Endothelial cell of umbilical vein (primary cell): ENCODE measurements around the gene PRMT9. TPM values are rescaled to one million over a fixed set of nuclear protein-coding genes. Genes with fewer than 3 reads are reported as not detected.

Experiments
- BruUV-seq: library from RNA; stranded (reverse); fragments of 400-500 nt; replicated peaks from 2 replicates; lab custom pipeline; 2021; lab: Mats Ljungman, UMichigan
- CTCF ChIA-PET: fragments of 300-600, 350-600 bp; sonication (Branson Sonifier 250); formaldehyde crosslinking; loops from one replicate; lab custom pipeline; 2021; ENCODE audit warnings: antibody characterized with exemption, inconsistent platforms; lab: Charles Lee
- POLR2A ChIA-PET: fragments of 300-600, 350-600 bp; sonication (Branson Sonifier 250); formaldehyde crosslinking; loops from one replicate; lab custom pipeline; 2021; ENCODE audit warnings: antibody characterized with exemption, inconsistent platforms; lab: Charles Lee
- DNase-seq: peaks from one replicate; pipeline ENCODE4 v3.0.0-alpha.2; 2011; ENCODE audit warnings: low read depth, low spot score
- FAIRE-seq: peaks from 2 replicates; lab custom pipeline; 2011; peaks lifted over from hg19 to GRCh38; lab: Jason Lieb, UNC
- H2AFZ ChIP-seq: 2 replicates; pipeline ENCODE4 v1.6.0; 2012; ENCODE audit warnings: low read depth, low read length, control low read depth, inconsistent platforms
- H3K27ac ChIP-seq: 2 replicates; pipeline ENCODE4 v1.5.1; 2011; ENCODE audit warnings: low read depth, mild to moderate bottlenecking, control low read depth, low read length, moderate library complexity; ENCODE audit not compliant: insufficient read depth
- H3K27me3 ChIP-seq, 2 experiments: 2 replicates each; pipeline versions ENCODE4 v1.6.0 to v1.6.1; 2011; ENCODE audit warnings: low read length in 2 of 2, mixed read lengths in 1 of 2; ENCODE audit not compliant: control insufficient read depth in 2 of 2, insufficient read depth in 2 of 2
- H3K36me3 ChIP-seq, 2 experiments: 2 replicates in 1 of 2; 3 replicates in 1 of 2; pipeline ENCODE4 v1.5.1; 2011; ENCODE audit warnings: low read length in 2 of 2, mild to moderate bottlenecking in 1 of 2, moderate library complexity in 1 of 2; ENCODE audit not compliant: control insufficient read depth in 2 of 2, insufficient read depth in 2 of 2; ENCODE audit errors: extremely low read depth in 1 of 2
- H3K4me1 ChIP-seq: 3 replicates; pipeline ENCODE4 v1.5.1; 2011; ENCODE audit warnings: mild to moderate bottlenecking, low read length; ENCODE audit not compliant: control insufficient read depth, insufficient read depth; ENCODE audit errors: extremely low read depth
- H3K4me2 ChIP-seq: 2 replicates; pipeline ENCODE4 v1.6.1; 2011; ENCODE audit warnings: low read length, control low read depth, mixed read lengths; ENCODE audit not compliant: insufficient read depth
- H3K4me3 ChIP-seq, 3 experiments: fragments of 200-600 bp in 1 of 3; sonication (generic), shearing (Covaris generic) in 1 of 3; replicated peaks in 1 of 3; 2 replicates each; pipeline ENCODE4 v1.5.1; 2011 to 2016; ENCODE audit warnings: control low read depth in 3 of 3, low read length in 3 of 3, mild to moderate bottlenecking in 2 of 3, inconsistent platforms in 1 of 3, low read depth in 1 of 3, moderate library complexity in 1 of 3; ENCODE audit not compliant: insufficient read depth in 1 of 3
- H3K79me2 ChIP-seq: 2 replicates; pipeline ENCODE4 v1.6.0; 2012; ENCODE audit warnings: low read length, inconsistent platforms; ENCODE audit not compliant: control insufficient read depth, insufficient read depth
- H3K9ac ChIP-seq: replicated peaks from 2 replicates; pipeline ENCODE3; 2011; ENCODE audit warnings: low read length, control low read depth; ENCODE audit not compliant: insufficient read depth; ENCODE audit errors: extremely low read depth
- H3K9me1 ChIP-seq: replicated peaks from 3 replicates; pipeline ENCODE4 v1.6.0; 2011; ENCODE audit warnings: mild to moderate bottlenecking, low read length; ENCODE audit not compliant: control insufficient read depth, insufficient read depth; ENCODE audit errors: extremely low read depth
- H3K9me3 ChIP-seq: replicated peaks from 2 replicates; pipeline ENCODE4 v1.5.1; 2012; ENCODE audit warnings: low read length, inconsistent platforms; ENCODE audit not compliant: control insufficient read depth, insufficient read depth
- H4K20me1 ChIP-seq: replicated peaks from 2 replicates; pipeline ENCODE3; 2011; ENCODE audit warnings: mild to moderate bottlenecking, low read length; ENCODE audit not compliant: control insufficient read depth, insufficient read depth; ENCODE audit errors: extremely low read depth
- EZH2 ChIP-seq: IDR thresholded peaks from 2 replicates; pipeline ENCODE4 v1.6.1; 2012; ENCODE audit warnings: borderline replicate concordance, low read depth, mild to moderate bottlenecking, moderate library complexity, low read length, inconsistent platforms; ENCODE audit not compliant: severe bottlenecking
- FOS ChIP-seq: IDR thresholded peaks from 2 replicates; pipeline ENCODE4 v1.6.1; 2011; ENCODE audit warnings: mild to moderate bottlenecking, low read length, moderate library complexity, borderline replicate concordance; ENCODE audit not compliant: insufficient read depth
- GATA2 ChIP-seq: IDR thresholded peaks from 2 replicates; pipeline ENCODE4 v1.7.0; 2011; ENCODE audit warnings: low read depth, mild to moderate bottlenecking, moderate library complexity, mixed read lengths, low read length; ENCODE audit not compliant: insufficient read length, insufficient read depth
- JUN ChIP-seq: IDR thresholded peaks from 2 replicates; pipeline ENCODE4 v1.6.1; 2011; ENCODE audit warnings: borderline replicate concordance, low read depth; ENCODE audit not compliant: insufficient read length, insufficient read depth
- MYC ChIP-seq: IDR thresholded peaks from one replicate; pipeline ENCODE4 v1.6.1; 2011; ENCODE audit warnings: mild to moderate bottlenecking, low read depth, low read length
- POLR2A ChIP-seq: IDR thresholded peaks from 2 replicates; pipeline ENCODE4 v1.6.1; 2012; ENCODE audit warnings: low read depth, mild to moderate bottlenecking, control low read depth, low read length
- POLR2AphosphoS5 ChIP-seq: IDR thresholded peaks from 2 replicates; pipeline ENCODE4 v1.6.1; 2012; ENCODE audit warnings: low read depth, mild to moderate bottlenecking, control low read depth, low read length, moderate library complexity; ENCODE audit not compliant: insufficient read depth
- dilution Hi-C: fragments of 300-500 bp; cut with MboI; formaldehyde crosslinking; loops from one replicate; pipeline ENCODE4 v1.15.0; 2019; ENCODE audit warnings: low sequenced_read_pairs; ENCODE audit not compliant: extremely low pct_ligation_motif_present
- intact Hi-C: fragments of 100-400 bp; cut with micrococcal nuclease; formaldehyde crosslinking; loops from one replicate; pipeline ENCODE4 v1.10.0; 2022
- polyA plus RNA-seq, 4 experiments: library from polyadenylated mRNA; depleted of rRNA in 3 of 4; stranded (reverse) in 3 of 4; unstranded in 1 of 4; fragments of >200 nt; gene quantifications; 2 replicates each; pipeline versions ENCODE4 v1.2.1 to v1.2.3, GENCODE V29; 2011 to 2012; ENCODE audit warnings: missing spikeins in 1 of 4
- total RNA-seq: library from RNA; stranded (reverse); gene quantifications from 2 replicates; pipeline ENCODE4 v1.2.3, GENCODE V29; 2021
- TF ChIP-seq, protein P1 (sequence below), 2 donors: IDR thresholded peaks; 1 replicate in 1 of 2; 2 replicates in 1 of 2; pipeline ENCODE4 v1.5.1; 2011; ENCODE audit warnings: low read length in 2 of 2, mild to moderate bottlenecking in 2 of 2, moderate library complexity in 2 of 2, control low read depth in 1 of 2, inconsistent platforms in 1 of 2, low read depth in 1 of 2; ENCODE audit not compliant: insufficient read depth in 1 of 2; ENCODE audit errors: extremely low read depth in 1 of 2
- TF ChIP-seq, protein P2 (sequence below): IDR thresholded peaks from 2 replicates; pipeline ENCODE4 v1.6.1; 2011; ENCODE audit not compliant: insufficient read depth, insufficient read length

Gene PRMT9
- total and polyA plus RNA-seq, 2 donors (not counting 3 experiments of a cell fraction or from before 2014, with no cell fraction given) = 3.2 to 9.0 TPM

DNA sequence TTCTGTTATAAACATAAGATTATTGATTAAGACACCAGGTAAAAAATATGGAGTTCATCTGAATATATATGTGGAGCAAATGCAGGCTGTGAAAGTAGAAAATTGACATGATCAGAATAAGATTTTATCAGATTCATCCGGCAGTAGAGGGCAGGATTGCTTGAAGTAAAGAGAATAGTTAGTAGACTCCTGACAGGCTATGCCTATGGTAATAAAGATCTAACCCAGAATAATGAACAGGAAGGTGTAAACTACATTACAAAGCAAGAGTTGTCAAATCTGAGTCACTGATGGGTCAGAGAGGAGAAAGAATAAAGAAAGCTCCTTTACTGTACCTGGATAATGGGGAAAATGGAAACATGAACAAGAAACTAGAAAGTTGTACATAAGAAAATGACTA is 87.6 kb downstream of the PRMT9 start:
- H2AFZ ChIP-seq = no peak overlapping the region
- no peak overlapping the region for H3K27ac ChIP-seq
- FAIRE-seq (no peak), DNase-seq (peak; percentile 11)
- dilution Hi-C loops (no loop called here), intact Hi-C loops (no loop called here)
- no peaks in the 10 kb centered on the region for H3K9me1 ChIP-seq
- H3K4me1 ChIP-seq = peaks cover 4% of the 10 kb centered on the region
- peaks cover 0 to 3% of the 10 kb centered on the region in 2 experiments for H3K27me3 ChIP-seq
- H3K9me3 ChIP-seq = no peaks in the 10 kb centered on the region
- H4K20me1 ChIP-seq = no peaks in the 10 kb centered on the region
- BruUV-seq = no TSS peak
- H3K9ac ChIP-seq = no peak overlapping the region
- TF ChIP-seq FOS (no peak), JUN (no peak), POLR2A (no peak), EZH2 (no peak), GATA2 (no peak), MYC (no peak), POLR2AphosphoS5 (no peak)
- TF ChIP-seq, protein P1, sequence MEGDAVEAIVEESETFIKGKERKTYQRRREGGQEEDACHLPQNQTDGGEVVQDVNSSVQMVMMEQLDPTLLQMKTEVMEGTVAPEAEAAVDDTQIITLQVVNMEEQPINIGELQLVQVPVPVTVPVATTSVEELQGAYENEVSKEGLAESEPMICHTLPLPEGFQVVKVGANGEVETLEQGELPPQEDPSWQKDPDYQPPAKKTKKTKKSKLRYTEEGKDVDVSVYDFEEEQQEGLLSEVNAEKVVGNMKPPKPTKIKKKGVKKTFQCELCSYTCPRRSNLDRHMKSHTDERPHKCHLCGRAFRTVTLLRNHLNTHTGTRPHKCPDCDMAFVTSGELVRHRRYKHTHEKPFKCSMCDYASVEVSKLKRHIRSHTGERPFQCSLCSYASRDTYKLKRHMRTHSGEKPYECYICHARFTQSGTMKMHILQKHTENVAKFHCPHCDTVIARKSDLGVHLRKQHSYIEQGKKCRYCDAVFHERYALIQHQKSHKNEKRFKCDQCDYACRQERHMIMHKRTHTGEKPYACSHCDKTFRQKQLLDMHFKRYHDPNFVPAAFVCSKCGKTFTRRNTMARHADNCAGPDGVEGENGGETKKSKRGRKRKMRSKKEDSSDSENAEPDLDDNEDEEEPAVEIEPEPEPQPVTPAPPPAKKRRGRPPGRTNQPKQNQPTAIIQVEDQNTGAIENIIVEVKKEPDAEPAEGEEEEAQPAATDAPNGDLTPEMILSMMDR (IDR thresholded peaks at IDR 0.05; ENCODE audit: extremely low read depth in 1 of 2, insufficient read depth in 1 of 2, low read depth in 1 of 2, low read length in 2 of 2) = no peak
- TF ChIP-seq, protein P2, sequence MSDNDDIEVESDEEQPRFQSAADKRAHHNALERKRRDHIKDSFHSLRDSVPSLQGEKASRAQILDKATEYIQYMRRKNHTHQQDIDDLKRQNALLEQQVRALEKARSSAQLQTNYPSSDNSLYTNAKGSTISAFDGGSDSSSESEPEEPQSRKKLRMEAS = no peak
- no peaks in the 10 kb centered on the region for H3K79me2 ChIP-seq
- ChIA-PET POLR2A (interaction anchor here (1.0 kb wide), 1 partner anchor 271 kb away, joined by 3 read pairs; no protein-coding TSS in a partner anchor), CTCF (interaction anchor here (0.8 to 7.6 kb wide), 6 partner anchors 19 to 578 kb away, joined by 3 to 146 read pairs (median 10); partner anchors contain the start of gene TMEM184C)
- H3K4me3 ChIP-seq = no peak overlapping the region
- H3K36me3 ChIP-seq = no peaks in the 10 kb centered on the region
- no peak overlapping the region for H3K4me2 ChIP-seq
